Upper lobe of left lung (tissue), 6 donors: ENCODE data around the gene KCTD21. TPM values are rescaled to one million over a fixed set of nuclear protein-coding genes. Genes with fewer than 3 reads are reported as not detected.
A peak's percentile ranks its signal among the peaks of the same experiment; 100 is the strongest.

Source experiments
- ATAC-seq, 2 donors: fragments of 200-7000 bp; cut with Tn5 transposase; one replicate each; pipeline ENCODE4 v1.9.1; 2022; ENCODE audit warnings: mild to moderate bottlenecking in 2 of 2, moderate library complexity in 2 of 2; ENCODE audit not compliant: low FRiP score in 2 of 2
- DNase-seq, 2 donors: peaks; one replicate each; pipeline ENCODE4 v3.0.0-alpha.2; 2019 to 2020
- H3K27ac ChIP-seq, 4 donors: fragments of 200-600 bp; sonication (generic); one replicate each; pipeline ENCODE4 v1.5.1; 2016 to 2019
- H3K27me3 ChIP-seq, 4 donors: fragments of 200-600 bp; sonication (generic); one replicate each; pipeline ENCODE4 v1.5.1; 2017 to 2019
- H3K36me3 ChIP-seq, 4 donors: fragments of 200-600 bp; sonication (generic); one replicate each; pipeline ENCODE4 v1.5.1; 2016 to 2019
- H3K4me1 ChIP-seq, 4 donors: fragments of 200-600 bp; sonication (generic); one replicate each; pipeline ENCODE4 v1.5.1; 2018 to 2019
- H3K4me3 ChIP-seq, 4 donors: fragments of 200-600 bp; sonication (generic); one replicate each; pipeline ENCODE4 v1.5.1; 2017 to 2019; ENCODE audit warnings: mild to moderate bottlenecking in 2 of 4, moderate library complexity in 1 of 4
- H3K9me3 ChIP-seq, 4 donors: fragments of 200-600 bp; sonication (generic); one replicate each; pipeline ENCODE4 v1.5.1; 2018 to 2019
- EP300 ChIP-seq, 4 donors: sonication (generic); formaldehyde crosslinking; IDR thresholded peaks; one replicate each; pipeline ENCODE4 v1.5.1; 2017; ENCODE audit warnings: antibody characterized with exemption in 4 of 4, control low read depth in 2 of 4
- POLR2A ChIP-seq, 4 donors: fragments of 450-650 bp; IDR thresholded peaks; one replicate each; pipeline ENCODE4 v1.5.1; 2016 to 2017; ENCODE audit warnings: antibody characterized with exemption in 4 of 4, mild to moderate bottlenecking in 2 of 4
- POLR2AphosphoS5 ChIP-seq, 2 donors: sonication (generic); formaldehyde crosslinking; IDR thresholded peaks; one replicate each; pipeline ENCODE4 v1.5.1; 2017; ENCODE audit warnings: antibody characterized with exemption in 2 of 2
- WGBS, 2 donors: methylation state at CpG; one replicate each; pipeline ENCODE4 v1.1.5; 2017 to 2018; 5-methylcytosine and 5-hydroxymethylcytosine counted together
- total RNA-seq, 6 donors: library from RNA; depleted of rRNA in 4 of 6; stranded (reverse); fragments of >200 nt in 4 of 6; gene quantifications; one replicate each; pipeline versions ENCODE4 v1.1.0 to v1.2.1, GENCODE V29; 2016 to 2021
- TF ChIP-seq, protein P1 (sequence below), 6 experiments: fragments of 450-650 bp in 4 of 6; fragments of 200-600 bp in 2 of 6; sonication (generic) in 2 of 6; IDR thresholded peaks; one replicate each; pipeline ENCODE4 v1.5.1; 2016 to 2019; ENCODE audit warnings: antibody characterized with exemption in 6 of 6
- donor health status: DM: no; HTN: no; CAD: no; lungs with moderate emphysema.
- donor health status: DM: no; HTN: yes; CAD: no; lungs with severe emphysema.

KCTD21 gene
- total RNA-seq, 6 donors from 2014 or later = 8.4 to 18.9 (median 10.7) TPM

DNA sequence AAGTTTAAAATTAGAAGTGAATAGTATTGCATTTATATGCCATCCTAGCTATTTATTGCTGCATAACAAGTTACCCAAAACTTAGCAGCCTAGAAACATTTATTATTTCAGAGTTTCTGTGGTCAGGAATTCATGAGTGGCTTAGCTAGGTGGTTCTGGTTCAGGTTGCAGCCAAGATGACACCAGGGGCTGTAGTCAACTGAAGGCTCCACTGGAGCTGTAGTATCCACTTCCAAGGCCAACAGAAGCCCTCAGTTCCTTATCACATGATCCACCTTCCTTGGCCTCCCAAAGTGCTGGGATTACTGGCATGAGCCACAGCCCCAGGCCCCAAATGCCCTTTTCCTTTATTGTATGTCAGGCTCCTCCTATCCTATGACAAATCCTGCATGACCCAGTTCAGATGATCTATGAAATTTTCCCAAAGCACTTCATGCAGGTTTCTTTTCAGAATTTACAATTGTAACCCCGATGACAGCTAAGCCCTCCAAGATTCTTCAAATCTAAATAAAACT lies 42.9 kb downstream of the KCTD21 start:
- ATAC-seq = no peak
- WGBS, 2 donors = 92 to 100% methylated on average over 1 of the region's 1 CpG
- H3K9me3 ChIP-seq = no peaks in the 10 kb centered on the region
- TF ChIP-seq POLR2AphosphoS5 (IDR thresholded peaks at IDR 0.05) (no peak), EP300 (IDR thresholded peaks at IDR 0.05) (no peak), POLR2A (IDR thresholded peaks at IDR 0.05) (no peak)
- TF ChIP-seq, protein P1, sequence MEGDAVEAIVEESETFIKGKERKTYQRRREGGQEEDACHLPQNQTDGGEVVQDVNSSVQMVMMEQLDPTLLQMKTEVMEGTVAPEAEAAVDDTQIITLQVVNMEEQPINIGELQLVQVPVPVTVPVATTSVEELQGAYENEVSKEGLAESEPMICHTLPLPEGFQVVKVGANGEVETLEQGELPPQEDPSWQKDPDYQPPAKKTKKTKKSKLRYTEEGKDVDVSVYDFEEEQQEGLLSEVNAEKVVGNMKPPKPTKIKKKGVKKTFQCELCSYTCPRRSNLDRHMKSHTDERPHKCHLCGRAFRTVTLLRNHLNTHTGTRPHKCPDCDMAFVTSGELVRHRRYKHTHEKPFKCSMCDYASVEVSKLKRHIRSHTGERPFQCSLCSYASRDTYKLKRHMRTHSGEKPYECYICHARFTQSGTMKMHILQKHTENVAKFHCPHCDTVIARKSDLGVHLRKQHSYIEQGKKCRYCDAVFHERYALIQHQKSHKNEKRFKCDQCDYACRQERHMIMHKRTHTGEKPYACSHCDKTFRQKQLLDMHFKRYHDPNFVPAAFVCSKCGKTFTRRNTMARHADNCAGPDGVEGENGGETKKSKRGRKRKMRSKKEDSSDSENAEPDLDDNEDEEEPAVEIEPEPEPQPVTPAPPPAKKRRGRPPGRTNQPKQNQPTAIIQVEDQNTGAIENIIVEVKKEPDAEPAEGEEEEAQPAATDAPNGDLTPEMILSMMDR (IDR thresholded peaks at IDR 0.05) = no peak
- DNase-seq = no peak
- no peak overlapping the region for H3K4me3 ChIP-seq
- no peak overlapping the region for H3K27ac ChIP-seq
- H3K4me1 ChIP-seq = peaks cover under 1 to 3% (median 1%) of the 10 kb centered on the region in 4 donors
- no peaks in the 10 kb centered on the region for H3K27me3 ChIP-seq
- peaks cover 0 to 2% (median 0%) of the 10 kb centered on the region in 4 donors for H3K36me3 ChIP-seq

DNA sequence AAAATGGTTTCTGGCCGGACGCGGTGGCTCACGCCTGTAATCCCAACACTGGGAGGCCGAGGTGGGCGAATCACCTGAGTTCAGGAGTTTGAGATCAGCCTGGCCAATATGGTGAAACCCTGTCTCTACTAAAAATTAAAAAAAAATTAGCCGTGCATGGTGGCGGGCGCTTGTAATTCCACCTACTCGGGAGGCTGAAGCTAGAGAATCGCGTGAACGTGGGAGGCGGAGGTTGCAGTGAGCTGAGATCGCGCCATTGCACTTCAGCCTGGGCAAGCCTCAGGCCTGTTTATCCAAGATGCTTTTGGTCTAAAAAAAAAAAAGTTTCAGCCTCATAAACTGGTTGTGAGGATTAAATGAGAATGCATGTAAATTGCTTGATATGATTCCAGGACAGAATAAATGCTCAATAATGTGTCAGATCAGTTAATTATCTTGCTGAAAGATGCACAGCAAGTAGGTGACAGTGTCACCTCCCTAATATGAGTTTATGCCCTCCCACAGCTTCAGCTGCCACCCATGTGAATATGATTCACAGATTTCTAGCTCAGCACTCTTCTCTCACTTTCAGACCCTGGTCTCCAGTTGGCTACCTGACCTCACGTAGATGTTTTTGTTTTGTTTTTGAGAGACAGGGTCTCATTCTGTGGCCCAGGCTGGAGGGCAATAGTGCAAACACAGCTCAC lies 47.9 kb downstream of the KCTD21 start:
- no peaks in the 10 kb centered on the region for H3K9me3 ChIP-seq
- no peak overlapping the region for H3K27ac ChIP-seq
- 58 to 78% methylated on average over 17 of the region's 17 CpGs for WGBS, 2 donors
- TF ChIP-seq, protein P1 (IDR thresholded peaks at IDR 0.05) = no peak
- no peak for TF ChIP-seq POLR2AphosphoS5 (IDR thresholded peaks at IDR 0.05)
- TF ChIP-seq POLR2A (IDR thresholded peaks at IDR 0.05) = no peak
- no peak for TF ChIP-seq EP300 (IDR thresholded peaks at IDR 0.05)
- no peak for ATAC-seq
- peaks cover 0 to 2% (median 0%) of the 10 kb centered on the region in 4 donors for H3K36me3 ChIP-seq
- no peak for DNase-seq
- no peaks in the 10 kb centered on the region for H3K27me3 ChIP-seq
- H3K4me1 ChIP-seq = peaks cover 10 to 18% (median 13%) of the 10 kb centered on the region in 4 donors
- H3K4me3 ChIP-seq = peak overlapping the region in 3 of 4 donors; percentile 76 to 82 (median 78)

DNA sequence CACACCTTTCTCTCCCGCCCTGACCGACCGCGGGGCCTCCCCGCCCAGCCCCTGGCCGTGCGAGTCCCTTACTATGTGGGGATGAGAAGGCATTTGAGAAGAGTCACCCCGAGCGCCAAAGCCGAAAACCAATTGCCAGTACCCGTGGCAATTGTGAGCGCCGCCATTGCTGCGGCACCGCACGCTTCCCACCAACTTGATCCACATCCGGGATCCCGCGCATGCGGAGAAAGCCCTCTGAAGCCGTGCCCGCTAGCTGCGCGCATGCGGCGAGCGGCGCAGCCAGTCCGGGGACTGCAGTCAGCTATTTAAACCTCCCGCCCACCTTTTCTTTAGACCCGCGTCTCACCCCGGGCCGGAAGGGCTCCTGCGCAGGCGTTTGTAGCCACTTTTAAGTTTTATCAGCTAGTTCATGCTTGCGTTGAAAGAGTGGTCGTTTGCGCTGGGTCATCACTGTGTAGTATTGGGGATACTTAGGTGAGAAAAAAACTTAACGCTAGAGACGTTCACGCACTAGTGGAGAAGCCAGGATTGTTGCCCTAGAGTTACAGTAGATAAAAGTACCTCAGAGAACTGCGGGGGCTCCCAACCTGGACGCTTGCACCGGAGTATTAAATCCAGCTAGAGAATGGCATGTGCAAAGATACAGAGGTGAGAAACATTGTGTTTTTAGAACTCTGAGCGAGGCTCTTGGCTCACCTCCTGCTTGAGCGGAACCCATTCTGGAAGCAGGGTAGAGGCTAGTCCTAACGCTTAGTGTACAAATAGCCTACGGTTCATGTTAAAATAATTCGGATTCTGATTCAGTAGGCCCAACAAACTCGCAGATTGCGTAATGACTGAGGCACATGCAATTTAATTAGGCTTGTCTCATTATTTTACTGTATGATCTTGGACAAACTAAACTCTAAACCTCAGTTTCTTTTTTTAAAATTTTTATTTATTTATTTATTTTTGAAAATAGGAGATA lies 48.7 kb downstream of the KCTD21 start, which contains the start of gene ALG8:
ALG8 (minus strand) TSS at position 205 of the 970 bp plus-strand sequence; CDS start at position 167, 38 bp downstream.
- Histone ChIP-seq H3K4me1 (peaks cover 10 to 18% (median 13%) of the 10 kb centered on the region in 4 donors), H3K27ac (peak within 1 kb of the TSS; percentile 73 to 78 (median 76)), H3K36me3 (peaks cover 0 to 2% (median 0%) of the 10 kb centered on the region in 4 donors), H3K4me3 (peak within 1 kb of the TSS; percentile 76 to 82 (median 79)), H3K9me3 (no peaks in the 10 kb centered on the region), H3K27me3 (no peaks in the 10 kb centered on the region)
- peak; percentile 97 to 99 for ATAC-seq
- DNase-seq = peak; percentile 95 to 98
- TF ChIP-seq EP300 (IDR thresholded peaks at IDR 0.05) = no peak
- TF ChIP-seq, protein P1 (IDR thresholded peaks at IDR 0.05) = peak in 1 of 6 experiments; percentile 18
- peak in 2 of 4 donors; percentile 43 to 65 for TF ChIP-seq POLR2A (IDR thresholded peaks at IDR 0.05)
- peak; percentile 66 to 69 for TF ChIP-seq POLR2AphosphoS5 (IDR thresholded peaks at IDR 0.05)
- 4% methylated on average over 28 to 42 of the region's 52 CpGs for WGBS, 2 donors

DNA sequence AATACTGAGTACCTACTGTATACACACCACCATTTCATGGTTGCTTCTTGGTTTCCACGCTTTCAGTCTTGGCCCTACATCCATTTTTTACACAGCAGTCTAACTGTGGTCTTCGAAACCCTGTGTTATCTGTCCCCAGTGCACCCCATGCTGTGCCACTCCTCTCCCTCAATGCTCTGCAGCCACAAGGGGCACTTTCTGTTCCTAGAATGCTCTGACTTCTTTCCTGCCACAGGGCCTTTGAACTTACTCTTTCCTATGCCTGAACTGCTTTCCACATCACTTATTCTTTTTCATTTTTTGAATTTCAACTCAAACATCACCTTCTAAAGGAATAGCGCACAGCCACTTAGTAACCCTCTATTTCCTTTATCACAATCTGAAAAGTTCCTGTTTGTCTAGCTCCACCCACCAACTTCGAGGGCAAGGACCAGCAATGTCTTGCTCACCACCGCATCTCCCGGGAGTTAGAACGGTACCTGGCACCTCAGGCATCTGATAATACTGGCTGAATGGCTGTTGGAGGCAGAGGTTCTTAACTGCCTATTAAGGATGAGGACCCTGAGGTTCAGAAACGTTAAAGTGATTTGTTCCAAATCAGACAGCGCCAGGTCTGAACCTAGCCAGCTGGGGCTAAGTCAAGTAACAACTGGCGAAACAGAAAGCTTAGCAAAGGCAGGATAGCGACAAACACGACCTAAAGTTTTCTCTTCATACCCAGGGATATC lies 49.6 kb downstream of the KCTD21 start:
- H3K4me3 ChIP-seq = peak overlapping the region; percentile 76 to 82 (median 79)
- no peak for DNase-seq
- no peaks in the 10 kb centered on the region for H3K9me3 ChIP-seq
- no peaks in the 10 kb centered on the region for H3K27me3 ChIP-seq
- H3K36me3 ChIP-seq = peaks cover 0 to 2% (median 0%) of the 10 kb centered on the region in 4 donors
- 19 to 22% methylated on average over 10 to 12 of the region's 12 CpGs for WGBS, 2 donors
- H3K27ac ChIP-seq = peak overlapping the region; percentile 73 to 78 (median 76)
- H3K4me1 ChIP-seq = peaks cover 10 to 18% (median 13%) of the 10 kb centered on the region in 4 donors
- TF ChIP-seq POLR2AphosphoS5 (IDR thresholded peaks at IDR 0.05) (no peak), EP300 (IDR thresholded peaks at IDR 0.05) (no peak), POLR2A (IDR thresholded peaks at IDR 0.05) (no peak)
- TF ChIP-seq, protein P1 (IDR thresholded peaks at IDR 0.05) = no peak
- ATAC-seq = peak; percentile 3 to 37
